Endothelial cell of umbilical vein (primary cell): ENCODE data around the gene ZBTB46. TPM values are rescaled to one million over a fixed set of nuclear protein-coding genes. Genes with fewer than 3 reads are reported as not detected.

ENCODE experiments used
- BruUV-seq: library from RNA; stranded (reverse); fragments of 400-500 nt; replicated peaks from 2 replicates; lab custom pipeline; 2021; lab: Mats Ljungman, UMichigan
- CTCF ChIA-PET: fragments of 300-600, 350-600 bp; sonication (Branson Sonifier 250); formaldehyde crosslinking; loops from one replicate; lab custom pipeline; 2021; ENCODE audit warnings: antibody characterized with exemption, inconsistent platforms; lab: Charles Lee
- POLR2A ChIA-PET: fragments of 300-600, 350-600 bp; sonication (Branson Sonifier 250); formaldehyde crosslinking; loops from one replicate; lab custom pipeline; 2021; ENCODE audit warnings: antibody characterized with exemption, inconsistent platforms; lab: Charles Lee
- DNase-seq: peaks from one replicate; pipeline ENCODE4 v3.0.0-alpha.2; 2011; ENCODE audit warnings: low read depth, low spot score
- FAIRE-seq: peaks from 2 replicates; lab custom pipeline; 2011; peaks lifted over from hg19 to GRCh38; lab: Jason Lieb, UNC
- H2AFZ ChIP-seq: 2 replicates; pipeline ENCODE4 v1.6.0; 2012; ENCODE audit warnings: low read depth, low read length, control low read depth, inconsistent platforms
- H3K27ac ChIP-seq: 2 replicates; pipeline ENCODE4 v1.5.1; 2011; ENCODE audit warnings: low read depth, mild to moderate bottlenecking, control low read depth, low read length, moderate library complexity; ENCODE audit not compliant: insufficient read depth
- H3K27me3 ChIP-seq, 2 experiments: 2 replicates each; pipeline versions ENCODE4 v1.6.0 to v1.6.1; 2011; ENCODE audit warnings: low read length in 2 of 2, mixed read lengths in 1 of 2; ENCODE audit not compliant: control insufficient read depth in 2 of 2, insufficient read depth in 2 of 2
- H3K36me3 ChIP-seq, 2 experiments: 2 replicates in 1 of 2; 3 replicates in 1 of 2; pipeline ENCODE4 v1.5.1; 2011; ENCODE audit warnings: low read length in 2 of 2, mild to moderate bottlenecking in 1 of 2, moderate library complexity in 1 of 2; ENCODE audit not compliant: control insufficient read depth in 2 of 2, insufficient read depth in 2 of 2; ENCODE audit errors: extremely low read depth in 1 of 2
- H3K4me1 ChIP-seq: 3 replicates; pipeline ENCODE4 v1.5.1; 2011; ENCODE audit warnings: mild to moderate bottlenecking, low read length; ENCODE audit not compliant: control insufficient read depth, insufficient read depth; ENCODE audit errors: extremely low read depth
- H3K4me2 ChIP-seq: 2 replicates; pipeline ENCODE4 v1.6.1; 2011; ENCODE audit warnings: low read length, control low read depth, mixed read lengths; ENCODE audit not compliant: insufficient read depth
- H3K4me3 ChIP-seq, 3 experiments: fragments of 200-600 bp in 1 of 3; sonication (generic), shearing (Covaris generic) in 1 of 3; replicated peaks in 1 of 3; 2 replicates each; pipeline ENCODE4 v1.5.1; 2011 to 2016; ENCODE audit warnings: control low read depth in 3 of 3, low read length in 3 of 3, mild to moderate bottlenecking in 2 of 3, inconsistent platforms in 1 of 3, low read depth in 1 of 3, moderate library complexity in 1 of 3; ENCODE audit not compliant: insufficient read depth in 1 of 3
- H3K79me2 ChIP-seq: 2 replicates; pipeline ENCODE4 v1.6.0; 2012; ENCODE audit warnings: low read length, inconsistent platforms; ENCODE audit not compliant: control insufficient read depth, insufficient read depth
- H3K9ac ChIP-seq: replicated peaks from 2 replicates; pipeline ENCODE3; 2011; ENCODE audit warnings: low read length, control low read depth; ENCODE audit not compliant: insufficient read depth; ENCODE audit errors: extremely low read depth
- H3K9me1 ChIP-seq: replicated peaks from 3 replicates; pipeline ENCODE4 v1.6.0; 2011; ENCODE audit warnings: mild to moderate bottlenecking, low read length; ENCODE audit not compliant: control insufficient read depth, insufficient read depth; ENCODE audit errors: extremely low read depth
- H3K9me3 ChIP-seq: replicated peaks from 2 replicates; pipeline ENCODE4 v1.5.1; 2012; ENCODE audit warnings: low read length, inconsistent platforms; ENCODE audit not compliant: control insufficient read depth, insufficient read depth
- H4K20me1 ChIP-seq: replicated peaks from 2 replicates; pipeline ENCODE3; 2011; ENCODE audit warnings: mild to moderate bottlenecking, low read length; ENCODE audit not compliant: control insufficient read depth, insufficient read depth; ENCODE audit errors: extremely low read depth
- EZH2 ChIP-seq: IDR thresholded peaks from 2 replicates; pipeline ENCODE4 v1.6.1; 2012; ENCODE audit warnings: borderline replicate concordance, low read depth, mild to moderate bottlenecking, moderate library complexity, low read length, inconsistent platforms; ENCODE audit not compliant: severe bottlenecking
- GATA2 ChIP-seq: IDR thresholded peaks from 2 replicates; pipeline ENCODE4 v1.7.0; 2011; ENCODE audit warnings: low read depth, mild to moderate bottlenecking, moderate library complexity, mixed read lengths, low read length; ENCODE audit not compliant: insufficient read length, insufficient read depth
- MYC ChIP-seq: IDR thresholded peaks from one replicate; pipeline ENCODE4 v1.6.1; 2011; ENCODE audit warnings: mild to moderate bottlenecking, low read depth, low read length
- POLR2A ChIP-seq: IDR thresholded peaks from 2 replicates; pipeline ENCODE4 v1.6.1; 2012; ENCODE audit warnings: low read depth, mild to moderate bottlenecking, control low read depth, low read length
- POLR2AphosphoS5 ChIP-seq: IDR thresholded peaks from 2 replicates; pipeline ENCODE4 v1.6.1; 2012; ENCODE audit warnings: low read depth, mild to moderate bottlenecking, control low read depth, low read length, moderate library complexity; ENCODE audit not compliant: insufficient read depth
- dilution Hi-C: fragments of 300-500 bp; cut with MboI; formaldehyde crosslinking; loops from one replicate; pipeline ENCODE4 v1.15.0; 2019; ENCODE audit warnings: low sequenced_read_pairs; ENCODE audit not compliant: extremely low pct_ligation_motif_present
- intact Hi-C: fragments of 100-400 bp; cut with micrococcal nuclease; formaldehyde crosslinking; loops from one replicate; pipeline ENCODE4 v1.10.0; 2022
- polyA plus RNA-seq, 4 experiments: library from polyadenylated mRNA; depleted of rRNA in 3 of 4; stranded (reverse) in 3 of 4; unstranded in 1 of 4; fragments of >200 nt; gene quantifications; 2 replicates each; pipeline versions ENCODE4 v1.2.1 to v1.2.3, GENCODE V29; 2011 to 2012; ENCODE audit warnings: missing spikeins in 1 of 4
- total RNA-seq: library from RNA; stranded (reverse); gene quantifications from 2 replicates; pipeline ENCODE4 v1.2.3, GENCODE V29; 2021
- TF ChIP-seq, protein P1 (sequence below), 2 donors: IDR thresholded peaks; 1 replicate in 1 of 2; 2 replicates in 1 of 2; pipeline ENCODE4 v1.5.1; 2011; ENCODE audit warnings: low read length in 2 of 2, mild to moderate bottlenecking in 2 of 2, moderate library complexity in 2 of 2, control low read depth in 1 of 2, inconsistent platforms in 1 of 2, low read depth in 1 of 2; ENCODE audit not compliant: insufficient read depth in 1 of 2; ENCODE audit errors: extremely low read depth in 1 of 2

ZBTB46 gene
- total and polyA plus RNA-seq, 2 donors (not counting 3 experiments of a cell fraction or from before 2014, with no cell fraction given): 1.3 to 7.1 TPM

DNA sequence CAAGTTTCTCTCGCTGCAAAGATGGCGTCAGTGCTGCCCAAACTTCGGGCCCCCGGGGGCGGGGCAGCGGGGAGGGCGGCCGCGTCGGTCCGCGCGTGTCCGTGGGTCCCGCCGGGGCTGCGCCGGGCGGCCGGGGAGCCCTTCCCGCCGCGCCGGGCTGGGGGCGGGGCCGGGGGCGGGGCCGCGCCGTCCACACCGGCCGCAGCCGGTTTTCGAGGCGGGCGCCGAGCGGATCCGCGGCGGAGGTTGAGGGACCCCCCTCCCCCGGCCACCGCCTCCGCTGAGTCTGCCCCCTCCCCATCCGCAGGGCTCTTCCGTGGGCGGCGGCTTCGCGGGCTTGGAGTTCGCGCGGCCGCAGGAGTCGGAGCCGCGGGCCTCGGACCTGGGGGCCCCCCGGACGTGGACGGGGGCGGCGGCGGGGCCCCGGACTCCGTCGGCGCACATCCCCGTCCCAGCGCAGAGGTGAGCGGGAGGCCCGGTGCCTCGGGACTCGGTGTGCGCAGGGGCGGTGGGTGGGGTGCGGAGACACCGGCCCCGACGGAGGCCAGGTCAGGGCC, 90.9 kb downstream of the ZBTB46 start:
- no TSS peak for BruUV-seq
- TF ChIP-seq POLR2AphosphoS5 (peak; percentile 30), EZH2 (no peak)
- peak overlapping the region; percentile 61 for H3K9ac ChIP-seq
- H3K27ac ChIP-seq: no peak overlapping the region
- CTCF ChIA-PET: interaction anchor here (0.7 to 2.0 kb wide), 10 partner anchors 33 to 298 kb away, joined by 3 to 12 read pairs (median 6); partner anchors contain the start of genes ARFRP1, TNFRSF6B, TPD52L2 and ZGPAT
- POLR2A ChIA-PET: no interaction called here
- dilution Hi-C loops (no loop called here), intact Hi-C loops (loop anchor here (1.0 to 2.0 kb wide), 2 partner anchors 33 to 113 kb away; partner anchors contain the start of genes ARFRP1 and GMEB2)
- DNase-seq: peak; percentile 15
- H3K4me1 ChIP-seq: peaks cover 9% of the 10 kb centered on the region
- peak overlapping the region; percentile 76 for H3K4me2 ChIP-seq
- peaks cover 0 to 27% of the 10 kb centered on the region in 2 experiments for H3K36me3 ChIP-seq
- peak overlapping the region; percentile 40 for H2AFZ ChIP-seq
- no peaks in the 10 kb centered on the region for H3K9me3 ChIP-seq
- H3K27me3 ChIP-seq: no peaks in the 10 kb centered on the region
- H3K79me2 ChIP-seq: no peaks in the 10 kb centered on the region
- FAIRE-seq: no peak
- H3K4me3 ChIP-seq: peak overlapping the region; percentile 41 to 72 (median 52)
- no peaks in the 10 kb centered on the region for H4K20me1 ChIP-seq
- H3K9me1 ChIP-seq: no peaks in the 10 kb centered on the region

DNA sequence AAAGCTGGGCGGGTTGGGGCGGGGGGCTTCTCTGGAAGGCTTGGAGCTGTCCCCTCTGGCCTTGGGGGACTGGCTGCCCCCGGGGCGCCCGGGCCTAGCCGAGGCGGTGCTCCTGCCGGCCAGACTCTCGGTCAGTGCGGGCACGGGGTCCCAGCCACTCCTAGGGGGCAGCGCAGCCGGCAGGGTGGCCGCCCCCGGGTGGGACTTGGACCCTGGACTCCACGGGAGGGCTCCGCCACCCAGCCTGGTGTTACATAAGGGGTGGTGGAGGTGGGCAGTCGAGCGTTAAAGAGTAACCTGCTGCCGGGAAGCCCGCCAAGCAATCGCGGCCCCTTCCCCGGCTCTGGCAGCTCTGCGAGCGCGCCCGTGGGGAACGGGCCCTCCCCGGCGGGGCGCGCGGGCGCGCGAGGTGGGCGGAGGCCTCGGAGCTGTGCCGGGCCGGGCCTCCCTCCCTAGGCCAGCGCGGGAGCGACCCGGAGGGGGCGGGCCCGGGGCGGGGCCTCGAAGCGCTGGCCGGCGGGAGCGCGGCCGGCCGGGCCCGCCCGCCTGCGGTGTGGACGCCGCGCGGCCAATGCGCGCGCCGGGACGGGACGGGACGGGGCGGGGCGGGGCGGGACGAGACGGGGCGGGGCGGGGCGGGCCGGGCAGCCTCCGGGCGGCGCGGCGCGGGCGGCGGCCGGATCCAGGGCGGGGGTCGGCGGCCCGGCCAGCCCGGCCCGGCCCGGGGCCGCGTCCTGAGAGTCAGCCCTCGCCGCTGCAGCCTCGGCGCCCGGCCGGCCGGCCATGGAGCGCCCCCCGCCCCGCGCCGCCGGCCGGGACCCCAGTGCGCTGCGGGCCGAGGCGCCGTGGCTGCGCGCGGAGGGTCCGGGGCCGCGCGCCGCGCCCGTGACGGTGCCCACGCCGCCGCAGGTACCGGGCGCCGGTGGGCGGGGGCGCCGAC, 91.7 kb downstream of the ZBTB46 start, which contains the start of gene SLC2A4RG:
Gene SLC2A4RG (plus strand): TSS at position 647 of the 940 bp plus-strand sequence. CDS start 137 bp downstream, at position 784.
- Histone ChIP-seq H3K79me2 (no peaks in the 10 kb centered on the region), H3K4me1 (peaks cover 9% of the 10 kb centered on the region), H2AFZ (peak within 1 kb of the TSS; percentile 40), H3K36me3 (peaks cover 0 to 33% of the 10 kb centered on the region in 2 experiments), H3K9me1 (no peaks in the 10 kb centered on the region), H3K9me3 (no peaks in the 10 kb centered on the region), H4K20me1 (no peaks in the 10 kb centered on the region), H3K9ac (peak within 1 kb of the TSS; percentile 61), H3K4me3 (peak within 1 kb of the TSS; percentile 41 to 72 (median 52)), H3K27ac (no peak within 1 kb of the TSS), H3K27me3 (no peaks in the 10 kb centered on the region), H3K4me2 (peak within 1 kb of the TSS; percentile 76)
- ChIA-PET CTCF (interaction anchor here (0.5 to 1.1 kb wide), 3 partner anchors 32 to 235 kb away, joined by 3 to 6 read pairs (median 5); partner anchors contain the start of genes ARFRP1 and ZGPAT), POLR2A (no interaction called here)
- TF ChIP-seq MYC (no peak), POLR2A (no peak), POLR2AphosphoS5 (peak; percentile 30), GATA2 (no peak)
- TF ChIP-seq, protein P1, sequence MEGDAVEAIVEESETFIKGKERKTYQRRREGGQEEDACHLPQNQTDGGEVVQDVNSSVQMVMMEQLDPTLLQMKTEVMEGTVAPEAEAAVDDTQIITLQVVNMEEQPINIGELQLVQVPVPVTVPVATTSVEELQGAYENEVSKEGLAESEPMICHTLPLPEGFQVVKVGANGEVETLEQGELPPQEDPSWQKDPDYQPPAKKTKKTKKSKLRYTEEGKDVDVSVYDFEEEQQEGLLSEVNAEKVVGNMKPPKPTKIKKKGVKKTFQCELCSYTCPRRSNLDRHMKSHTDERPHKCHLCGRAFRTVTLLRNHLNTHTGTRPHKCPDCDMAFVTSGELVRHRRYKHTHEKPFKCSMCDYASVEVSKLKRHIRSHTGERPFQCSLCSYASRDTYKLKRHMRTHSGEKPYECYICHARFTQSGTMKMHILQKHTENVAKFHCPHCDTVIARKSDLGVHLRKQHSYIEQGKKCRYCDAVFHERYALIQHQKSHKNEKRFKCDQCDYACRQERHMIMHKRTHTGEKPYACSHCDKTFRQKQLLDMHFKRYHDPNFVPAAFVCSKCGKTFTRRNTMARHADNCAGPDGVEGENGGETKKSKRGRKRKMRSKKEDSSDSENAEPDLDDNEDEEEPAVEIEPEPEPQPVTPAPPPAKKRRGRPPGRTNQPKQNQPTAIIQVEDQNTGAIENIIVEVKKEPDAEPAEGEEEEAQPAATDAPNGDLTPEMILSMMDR (IDR thresholded peaks at IDR 0.05; ENCODE audit: extremely low read depth in 1 of 2, insufficient read depth in 1 of 2, low read depth in 1 of 2, low read length in 2 of 2): no peak
- FAIRE-seq (peak; percentile 55), DNase-seq (peak; percentile 40)
- intact Hi-C loops: loop anchor here (1.0 to 5.0 kb wide), 3 partner anchors 33 to 112 kb away; partner anchors contain the start of genes ARFRP1, GMEB2 and TNFRSF6B
- dilution Hi-C loops: no loop called here
- no TSS peak for BruUV-seq
